Ecto neural progenitor cell (in vitro differentiated cells): ENCODE measurements around the gene EFNB2.

Experiments
- DNase-seq: peaks from one replicate; pipeline ENCODE4 v3.0.0-alpha.2; 2018; ENCODE audit warnings: low spot score

The EFNB2 gene

DNA sequence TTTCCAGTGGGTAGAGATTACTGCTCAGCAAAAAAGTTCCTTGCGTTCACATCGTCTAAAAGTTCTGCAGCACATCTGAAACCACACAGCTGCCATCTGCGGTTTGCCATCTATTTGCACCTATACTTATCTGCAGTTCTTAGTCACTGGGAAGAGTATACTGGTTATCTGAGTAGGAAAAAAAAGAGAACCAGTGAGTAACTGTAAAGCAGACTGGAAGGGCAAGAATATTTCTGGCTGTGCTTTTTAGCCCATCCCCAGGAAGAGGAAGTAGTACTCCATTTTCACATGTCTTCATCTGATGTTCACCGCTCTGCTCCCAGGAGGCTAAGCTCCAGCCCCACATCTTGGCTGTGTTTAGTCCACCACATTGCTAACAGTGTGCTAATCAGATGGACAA, 35.6 kb downstream of the EFNB2 start:
- no peak for DNase-seq

DNA sequence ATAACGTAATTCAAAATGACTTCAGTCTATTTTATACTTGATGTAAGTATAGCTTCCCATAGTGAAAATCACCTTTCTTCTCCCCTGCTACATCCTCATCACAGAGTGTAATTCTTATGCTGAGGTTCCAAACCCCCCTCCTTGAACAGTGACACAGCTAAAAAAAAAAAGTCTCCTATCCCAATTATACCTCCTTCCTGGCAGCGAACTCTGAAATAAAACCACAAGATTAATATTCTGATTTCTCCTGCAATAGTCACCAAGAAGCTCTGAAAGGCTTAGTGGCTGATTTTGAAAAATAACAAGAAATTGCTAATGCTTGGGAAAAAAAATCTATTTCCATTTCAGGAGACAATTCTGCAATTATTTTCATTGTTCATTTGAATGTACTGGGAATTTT, 36.3 kb downstream of the EFNB2 start:
- no peak for DNase-seq

DNA sequence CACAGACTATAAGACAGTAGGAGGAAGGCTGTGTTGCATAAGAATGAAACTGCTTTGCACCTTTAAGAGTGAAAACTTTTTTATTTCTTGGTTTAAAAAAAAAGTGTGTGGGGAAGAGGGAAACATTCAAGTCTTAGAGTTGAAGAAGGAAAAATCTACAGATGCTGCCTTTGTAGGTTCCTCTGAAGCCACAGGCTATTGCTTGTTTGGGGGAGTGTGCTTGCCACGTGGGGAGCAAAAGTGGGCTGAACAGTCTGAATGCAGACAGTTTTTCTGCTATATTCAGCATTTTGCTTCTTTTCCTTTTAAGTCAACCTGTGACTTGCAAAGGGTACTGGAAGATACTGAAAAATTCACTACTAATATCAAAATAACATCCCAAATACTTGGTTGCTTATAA, 36.9 kb downstream of the EFNB2 start:
- no peak for DNase-seq

DNA sequence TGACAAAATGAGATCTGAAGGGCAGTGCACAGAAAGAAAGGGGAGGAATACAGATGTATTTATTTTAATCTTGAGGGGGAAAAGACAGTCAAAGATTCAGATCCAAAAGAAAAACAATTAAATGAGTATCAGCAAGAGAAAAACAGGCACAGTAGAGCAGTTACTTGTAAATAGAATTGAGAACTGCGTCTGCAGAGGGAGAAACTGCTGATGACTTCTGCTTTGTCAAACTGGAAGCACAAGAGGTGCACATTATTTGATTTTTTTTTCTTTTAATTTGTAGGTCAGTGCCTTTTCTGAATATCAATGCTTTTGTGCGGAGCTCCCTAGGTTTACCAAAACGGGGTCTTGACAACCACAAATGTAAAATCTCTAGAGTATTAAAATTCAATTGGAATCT, 37.3 kb downstream of the EFNB2 start:
- no peak for DNase-seq

DNA sequence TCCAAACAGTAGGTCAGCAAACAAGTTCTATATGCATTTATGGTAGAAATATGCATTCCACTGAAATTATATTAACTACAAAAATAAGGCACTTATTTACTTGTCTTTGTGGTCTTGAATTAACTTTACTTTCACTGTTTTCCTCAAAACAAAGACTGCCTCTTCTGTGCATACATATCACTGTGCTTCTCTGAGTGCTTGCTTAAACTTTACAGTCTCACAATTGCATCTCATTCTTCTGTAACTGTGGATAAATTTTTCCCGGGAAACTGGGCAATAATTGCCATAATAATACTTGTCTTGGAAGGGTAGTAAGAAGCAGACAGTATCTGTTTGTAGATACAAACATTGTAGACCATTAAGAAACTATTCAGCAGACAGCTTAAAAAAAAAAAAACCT, 38.4 kb downstream of the EFNB2 start:
- no peak for DNase-seq

DNA sequence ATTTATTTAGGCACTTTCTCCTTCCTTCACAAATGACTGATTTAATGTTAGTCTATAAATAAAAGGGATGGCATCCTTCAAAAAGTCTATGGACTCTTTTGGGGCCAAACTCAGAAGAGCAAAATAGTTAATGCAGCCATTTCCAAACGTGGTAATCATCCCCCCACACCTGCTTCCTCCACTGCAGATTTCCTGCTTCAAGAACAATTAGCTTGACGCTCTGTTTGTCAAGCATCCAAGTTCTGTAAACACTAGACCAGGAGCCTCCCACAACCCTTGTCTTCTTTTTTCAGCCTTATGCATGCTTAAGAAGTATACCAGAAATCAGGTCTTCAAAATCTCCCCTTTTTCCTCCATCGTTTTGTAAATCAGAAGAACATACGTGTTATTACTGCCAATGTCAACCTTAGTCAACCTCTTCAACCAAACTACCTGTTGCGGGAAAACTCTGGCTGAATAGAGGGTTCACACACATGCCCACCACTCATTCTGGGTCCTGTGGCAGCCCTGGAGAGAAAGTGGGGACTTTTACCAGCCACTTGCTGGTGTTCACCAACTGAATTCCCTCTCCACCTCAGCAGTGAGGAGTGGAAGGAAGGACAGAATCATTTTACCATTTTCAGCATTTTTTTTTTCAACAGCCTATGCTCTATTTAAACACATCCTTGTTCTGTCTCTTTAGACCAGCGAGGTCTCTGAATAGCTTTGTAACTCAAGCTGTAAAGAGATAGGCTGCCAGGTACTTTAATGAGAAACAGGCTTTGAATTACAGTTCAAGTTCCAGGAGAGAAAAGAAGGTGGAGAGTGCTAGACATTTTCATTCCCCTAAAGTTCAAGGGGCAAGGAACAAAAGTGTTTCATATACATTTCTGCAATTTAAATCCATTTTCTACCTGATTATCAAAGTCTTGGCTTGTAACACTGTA, 39.1 kb downstream of the EFNB2 start:
- DNase-seq: no peak

DNA sequence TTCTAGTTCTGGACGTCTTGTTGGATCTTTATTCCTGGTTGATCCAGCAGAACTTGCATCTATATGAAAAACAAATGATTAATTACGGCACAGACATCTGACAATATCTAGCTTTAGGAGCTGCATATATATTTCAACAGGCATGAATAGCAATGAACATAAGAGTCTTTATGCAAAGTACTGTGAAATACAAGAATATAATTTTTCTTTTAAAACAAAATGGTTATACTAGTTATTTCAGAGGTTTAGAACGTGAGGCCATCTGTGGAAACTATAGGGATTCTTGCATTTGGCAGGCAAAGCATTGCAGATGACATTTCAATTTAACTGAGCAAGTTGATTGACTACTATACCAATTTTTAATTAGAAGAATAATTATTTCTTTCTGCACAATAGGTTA, 40.5 kb downstream of the EFNB2 start:
- no peak for DNase-seq

DNA sequence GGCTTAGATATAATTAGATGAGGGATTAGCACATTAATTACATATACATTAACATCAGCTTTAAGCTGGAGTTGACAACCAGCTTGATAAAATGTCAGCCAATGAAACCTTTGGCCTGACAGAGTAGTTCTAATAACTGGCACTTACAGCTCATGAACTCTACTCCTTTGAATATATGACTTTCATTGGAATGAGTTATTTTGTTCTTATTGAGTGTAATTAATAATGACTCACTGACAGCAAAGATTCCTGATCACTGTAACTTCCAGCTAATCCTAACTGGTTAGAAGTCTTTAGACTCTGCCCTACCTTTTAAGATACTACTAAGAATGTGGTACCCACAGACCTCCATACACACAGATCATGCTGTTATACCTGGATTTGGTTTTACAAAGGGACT, 41.0 kb downstream of the EFNB2 start:
- no peak for DNase-seq

DNA sequence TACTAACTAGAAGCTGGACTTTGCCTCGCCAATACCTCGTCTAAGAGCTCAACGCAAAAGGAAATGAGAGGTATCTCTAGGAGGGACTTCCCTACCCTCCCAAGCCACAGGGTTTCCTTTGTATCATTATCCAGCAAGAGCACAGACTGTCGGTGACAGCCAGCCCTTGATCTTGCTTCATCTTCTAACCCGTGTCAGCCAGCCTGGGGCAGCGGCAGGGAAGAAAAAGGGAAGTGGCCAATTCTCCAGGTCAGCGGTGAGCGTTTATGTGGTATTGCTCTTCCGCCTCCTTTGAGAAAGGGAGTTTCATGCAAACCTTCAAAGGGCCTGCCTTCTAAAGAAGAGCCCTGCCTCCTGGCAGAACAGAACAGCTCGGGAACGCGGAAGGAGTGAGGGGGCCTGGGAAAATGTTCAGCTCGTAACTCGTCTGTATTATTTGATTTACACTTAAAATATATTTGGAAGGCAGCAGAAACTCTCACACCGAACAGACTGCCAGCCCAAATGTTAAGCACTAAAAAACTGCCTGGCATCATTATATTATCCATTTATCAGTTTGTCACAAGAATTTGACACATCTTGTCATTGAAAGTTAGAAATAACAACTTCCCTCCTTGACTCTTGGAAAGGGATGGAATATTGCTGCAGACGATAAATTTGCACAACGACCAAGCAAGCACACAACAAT, 41.8 kb downstream of the EFNB2 start:
- no peak for DNase-seq

DNA sequence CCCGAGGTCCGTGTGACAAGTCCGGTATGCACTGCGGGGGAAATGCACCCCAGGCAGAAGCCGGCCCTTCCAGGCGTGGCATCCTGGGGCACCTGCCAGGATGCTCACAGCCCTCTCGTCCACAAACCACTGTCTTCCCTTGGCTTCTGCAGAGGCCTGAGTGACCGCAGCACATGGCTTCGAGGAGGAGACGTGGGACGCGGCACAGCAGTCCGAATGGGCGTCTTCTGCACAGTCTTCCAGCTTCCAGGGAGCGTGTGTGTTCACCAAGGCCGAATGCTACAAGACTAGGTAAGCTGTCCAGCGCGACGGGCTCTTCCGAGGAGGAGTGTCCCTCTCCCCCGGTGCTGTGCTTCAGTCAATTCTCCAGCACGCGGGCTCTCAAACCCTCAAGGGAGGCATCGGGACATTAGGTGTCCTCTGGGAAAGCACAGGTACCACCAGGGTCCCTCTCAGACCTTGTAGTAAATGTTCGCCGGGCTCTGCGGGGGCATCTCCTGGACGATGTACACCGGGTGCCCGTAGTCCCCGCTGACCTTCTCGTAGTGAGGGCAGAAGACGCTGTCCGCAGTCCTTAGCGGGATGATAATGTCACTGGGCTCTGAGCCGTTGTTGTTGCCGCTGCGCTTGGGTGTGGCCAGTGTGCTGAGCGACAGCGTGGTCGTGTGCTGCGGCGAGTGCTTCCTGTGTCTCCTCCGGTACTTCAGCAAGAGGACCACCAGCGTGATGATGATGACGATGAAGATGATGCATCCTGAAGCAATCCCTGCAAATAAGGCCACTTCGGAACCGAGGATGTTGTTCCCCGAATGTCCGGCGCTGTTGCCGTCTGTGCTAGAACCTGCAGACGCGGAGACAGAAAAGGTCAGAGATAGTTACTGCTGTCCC, 42.6 kb downstream of the EFNB2 start:
- DNase-seq: no peak

DNA sequence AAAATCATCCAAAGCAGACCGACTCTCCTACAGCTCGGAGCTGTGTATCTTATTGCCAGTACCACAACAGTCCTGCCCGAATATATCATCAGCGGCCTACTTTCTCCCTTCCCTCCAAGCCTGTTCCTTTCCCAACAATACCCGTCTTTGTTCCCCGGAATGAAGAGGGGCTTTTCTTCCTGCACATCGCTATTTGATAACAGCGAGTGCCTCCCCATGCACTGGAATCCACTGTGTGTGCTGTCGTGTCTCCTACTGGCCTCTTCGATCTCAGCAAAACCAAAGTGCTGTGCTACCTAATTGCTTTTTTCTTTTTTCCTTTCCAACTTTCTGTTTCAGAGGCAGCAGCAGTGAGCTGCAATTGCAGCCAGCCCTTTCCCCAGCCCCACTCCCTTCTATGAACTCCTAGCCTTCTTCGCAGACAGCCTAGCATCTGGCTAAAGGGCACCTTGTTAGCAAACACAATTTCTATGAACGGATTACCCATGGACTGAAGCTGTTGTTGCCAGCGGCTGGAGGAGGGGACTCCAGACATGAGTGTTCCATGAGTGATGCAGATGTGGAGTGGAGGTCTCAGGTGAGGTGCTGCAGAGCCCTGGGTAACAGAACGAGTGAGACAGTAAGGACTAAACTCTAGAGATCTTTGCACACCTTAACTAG, 43.4 kb downstream of the EFNB2 start:
- no peak for DNase-seq

DNA sequence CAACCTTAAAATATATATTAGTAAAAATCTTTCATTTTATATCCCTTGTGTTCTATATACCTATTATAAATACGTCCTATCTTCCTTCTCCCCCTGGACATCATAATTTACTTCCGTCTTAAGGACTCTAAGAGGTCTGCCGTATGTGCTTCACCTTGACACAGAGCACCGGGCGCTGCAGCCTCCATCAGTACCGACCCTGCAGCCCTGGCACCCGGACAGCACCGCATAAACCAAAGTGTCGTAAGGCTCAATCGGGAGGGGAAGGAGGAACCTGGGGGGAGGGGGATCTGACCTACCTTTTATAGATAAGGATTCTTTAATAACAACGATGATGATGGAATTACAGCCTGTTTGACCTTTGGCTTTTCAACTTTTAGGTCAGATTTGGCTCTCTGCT, 44.0 kb downstream of the EFNB2 start:
- DNase-seq: no peak

DNA sequence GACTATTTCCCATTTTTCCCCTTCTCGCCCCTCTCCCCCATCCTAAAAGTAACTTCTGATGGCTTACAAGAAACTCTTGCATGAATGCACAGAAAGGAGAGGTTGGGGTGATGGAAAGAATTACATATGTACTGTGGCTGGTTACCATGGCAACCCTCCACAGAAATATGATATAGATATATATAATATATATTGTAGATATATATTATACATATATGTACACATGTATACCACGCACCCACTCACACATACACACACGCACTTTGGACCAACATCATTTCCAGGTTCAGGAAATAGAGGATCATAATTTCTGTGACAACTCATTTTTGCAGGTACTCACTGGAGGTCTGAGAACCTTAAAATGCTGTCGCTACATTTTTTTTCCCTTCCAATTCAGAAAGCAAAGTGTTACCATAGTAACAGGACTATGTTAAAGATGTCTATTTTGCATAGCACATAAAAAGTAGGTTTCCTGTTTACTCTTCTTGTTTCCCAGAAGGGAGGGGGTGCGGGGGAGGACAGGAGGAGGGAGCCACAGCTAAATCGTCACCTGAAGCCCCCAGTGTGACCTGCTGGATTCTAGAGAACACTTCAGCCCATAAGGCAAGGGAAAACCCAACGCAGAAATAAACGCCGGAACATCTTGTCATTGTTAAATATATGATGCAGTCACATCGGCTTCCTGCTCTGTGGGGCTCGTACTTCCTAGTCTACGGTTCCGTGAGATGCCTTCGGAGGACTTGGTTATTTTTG, 44.7 kb downstream of the EFNB2 start:
- DNase-seq: no peak

DNA sequence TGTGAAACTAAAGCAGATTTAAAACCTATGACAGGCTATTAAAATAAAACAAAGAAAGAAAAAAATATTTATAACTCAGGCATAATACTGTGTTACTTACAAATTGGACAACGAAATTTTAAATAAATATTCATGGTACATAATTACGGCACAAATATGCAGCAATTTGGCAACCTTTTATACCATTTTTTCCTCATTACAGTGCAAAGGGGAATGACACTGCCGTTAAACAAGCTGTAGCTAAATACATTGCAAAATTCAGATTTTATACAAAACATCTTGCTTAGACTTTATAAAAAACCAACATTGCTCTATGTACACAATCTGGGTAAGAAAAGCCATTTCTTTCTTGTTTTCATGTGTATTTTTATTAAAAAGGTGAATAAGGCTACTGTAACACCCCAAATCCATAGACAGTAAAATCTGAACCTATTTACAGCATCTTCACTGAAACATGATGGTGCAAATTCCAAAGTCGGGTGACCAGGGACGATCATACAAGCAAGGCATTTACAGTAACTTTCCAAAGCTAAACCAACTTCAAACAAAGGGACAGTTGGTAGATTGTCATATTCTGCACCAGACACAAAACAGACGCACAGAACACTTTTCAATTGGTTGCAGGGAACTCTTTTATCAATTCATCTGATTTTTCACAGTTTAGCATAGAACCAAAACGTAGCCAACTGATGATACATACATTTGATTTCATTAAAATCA, 45.5 kb downstream of the EFNB2 start:
- no peak for DNase-seq

DNA sequence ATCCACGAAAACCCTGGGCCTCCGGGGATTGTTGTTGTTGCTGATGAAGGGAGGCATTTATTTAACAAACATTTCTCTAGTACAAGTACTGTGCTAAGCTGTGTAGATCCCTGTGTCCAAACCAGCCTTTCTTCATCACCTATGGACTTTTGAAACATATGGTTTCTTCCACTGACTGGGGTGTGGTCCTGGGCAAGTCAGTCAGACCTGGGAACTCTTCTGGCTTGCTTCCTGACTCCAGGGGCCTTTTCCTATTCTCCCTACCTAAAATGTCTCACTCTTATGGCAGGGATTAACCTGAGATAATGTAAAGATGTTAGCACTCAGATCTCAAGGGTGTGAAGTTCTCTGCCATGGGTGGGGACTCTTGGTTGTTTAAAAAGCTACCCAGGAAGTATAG, 46.8 kb downstream of the EFNB2 start:
- no peak for DNase-seq

DNA sequence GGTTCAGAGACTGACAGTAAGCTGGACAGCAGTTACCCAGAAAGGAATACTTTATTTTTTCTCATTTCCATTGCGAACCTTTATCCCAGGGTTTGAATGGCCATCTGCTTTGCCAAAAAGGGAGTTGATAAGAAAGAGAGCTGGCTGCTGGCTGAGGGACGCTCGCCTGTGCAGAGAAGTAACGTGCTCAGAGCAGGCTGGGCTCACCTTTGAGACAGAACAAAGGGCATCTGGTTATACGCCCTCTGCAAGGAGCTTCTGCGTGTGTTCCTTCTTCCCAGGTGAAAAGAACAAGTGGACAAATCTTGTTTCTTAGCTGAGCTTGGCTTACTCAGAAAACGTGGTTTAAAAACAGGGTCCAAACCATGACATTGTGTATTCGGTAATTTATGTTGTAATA, 47.4 kb downstream of the EFNB2 start:
- DNase-seq: no peak

DNA sequence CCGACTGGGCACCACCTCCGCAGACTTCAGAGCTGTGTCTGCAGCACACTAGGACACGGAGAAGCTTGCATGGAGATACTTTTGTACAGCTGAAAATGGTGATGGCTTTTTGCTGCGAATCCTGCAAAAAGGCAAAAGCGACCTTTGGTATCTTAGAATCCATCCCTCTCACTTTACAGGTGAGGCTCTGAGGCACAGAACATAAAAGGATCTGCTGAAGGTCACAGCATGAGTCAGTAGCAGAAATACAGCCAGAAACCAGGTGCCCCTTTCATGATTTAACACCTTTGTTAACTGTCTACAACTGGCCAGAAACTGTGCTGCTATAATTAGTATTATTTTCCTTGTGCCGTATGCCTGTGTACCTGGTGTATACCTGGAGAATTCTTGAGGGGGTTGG, 48.3 kb downstream of the EFNB2 start:
- no peak for DNase-seq

DNA sequence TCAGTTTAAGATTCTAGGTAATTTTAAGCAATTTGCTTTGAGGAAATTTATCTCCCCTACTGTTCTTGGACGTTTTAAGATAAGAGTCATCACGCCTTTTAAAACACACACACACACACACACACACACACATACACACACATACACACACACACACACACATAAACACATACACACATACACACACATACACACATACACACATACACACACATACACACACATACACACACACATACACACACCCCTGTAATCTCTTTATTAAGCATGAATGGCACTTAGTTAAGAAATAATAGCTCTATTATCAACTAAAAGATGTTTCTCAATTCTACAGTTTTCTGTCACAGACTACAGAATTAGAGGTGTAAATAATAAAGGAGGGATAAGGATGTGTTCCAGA, 49.2 kb downstream of the EFNB2 start:
- no peak for DNase-seq

DNA sequence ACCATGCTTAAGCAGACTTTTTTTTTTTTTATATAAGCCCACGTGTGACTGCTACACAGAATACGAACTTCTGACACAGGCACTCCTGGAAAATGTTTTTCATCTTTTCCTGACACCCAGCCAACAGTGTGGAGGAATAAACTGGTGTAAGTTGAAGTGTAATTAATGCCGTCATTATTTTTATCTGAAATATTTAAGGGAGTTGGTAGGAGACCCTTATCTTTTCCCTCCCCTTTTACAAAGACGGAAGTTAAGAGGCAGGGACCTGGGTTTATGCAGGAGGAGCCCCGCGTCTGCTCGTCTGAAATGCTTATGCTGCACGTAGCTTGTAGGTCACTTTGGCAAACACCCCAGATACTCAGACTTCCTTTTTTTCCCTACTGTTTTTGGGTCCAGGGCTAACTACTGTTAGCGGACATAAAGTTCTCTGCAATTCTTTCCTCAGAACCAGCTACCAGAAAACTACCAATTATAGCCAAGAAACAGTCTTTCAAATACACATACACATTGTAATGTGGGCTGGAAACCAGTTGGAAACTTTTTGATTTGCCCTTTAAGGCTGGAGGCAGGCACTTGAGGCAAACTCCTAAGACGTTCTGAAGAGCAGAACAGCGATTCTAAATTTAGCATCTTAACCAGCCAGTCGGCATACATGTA, 50.8 kb downstream of the EFNB2 start:
- DNase-seq: no peak

DNA sequence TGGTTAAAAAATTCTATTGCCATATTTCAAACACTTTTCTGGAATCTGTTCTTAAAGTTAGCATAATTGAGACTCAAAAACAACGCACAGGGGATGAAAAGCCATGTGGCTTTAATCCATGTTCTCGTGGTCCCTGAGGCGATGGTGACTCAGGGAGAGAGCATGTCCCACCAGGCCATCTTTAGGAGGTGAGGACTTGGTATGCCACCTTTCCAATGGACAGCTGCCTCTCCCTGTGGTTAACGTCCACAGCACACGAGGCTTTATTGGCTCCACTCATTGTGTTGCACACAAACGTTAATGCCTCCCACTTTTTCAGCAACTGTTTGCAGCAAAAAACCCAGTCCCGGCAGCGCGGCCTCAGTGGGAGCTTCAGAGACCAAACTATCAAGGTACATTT, 51.4 kb downstream of the EFNB2 start:
- DNase-seq: no peak
